ENCODE data around the gene NYNRIN. TPM values are rescaled to one million over a fixed set of nuclear protein-coding genes. Genes with fewer than 3 reads are reported as not detected.

The NYNRIN gene
- total and polyA plus RNA-seq, 2 experiments from 2014 or later = 3.1 to 20.0 TPM

- Histone ChIP-seq H3F3A (replicated peaks; ENCODE audit: low read depth) (peaks cover 7% of the 10 kb centered on the region), H3K4me2 (no peak overlapping the region), H3K4me3 (no peak overlapping the region), H3K4me1 (ENCODE audit: insufficient read depth) (peaks cover 12% of the 10 kb centered on the region), H3K79me2 (replicated peaks; ENCODE audit: insufficient read depth) (no peaks in the 10 kb centered on the region), H3K36me3 (ENCODE audit: insufficient read depth) (no peaks in the 10 kb centered on the region), H4K20me1 (replicated peaks; ENCODE audit: insufficient read depth) (no peaks in the 10 kb centered on the region; the same call in 1 of the 2 replicates), H3K9me2 (ENCODE audit: insufficient read depth) (no peaks in the 10 kb centered on the region), H2AFZ (no peak overlapping the region), H3K27me3 (ENCODE audit: insufficient read depth) (0 out of 2 replicates have a peak, but pooled peaks cover 5% of the 10 kb centered on the region), H3K27ac (ENCODE audit: low read depth) (no peak overlapping the region)
- H3K4me1 Mint-ChIP-seq = peaks cover 15% of the 10 kb centered on the region; the same call in 2 of the 3 replicates
- no peak overlapping the region for H3K4me3 Mint-ChIP-seq
- peaks cover 17% of the 10 kb centered on the region for H3K27me3 Mint-ChIP-seq (ENCODE audit: insufficient read depth, low read depth, poor library complexity)
- H3K27ac Mint-ChIP-seq = no peak overlapping the region
- peaks cover 33% of the 10 kb centered on the region for H3K36me3 Mint-ChIP-seq (ENCODE audit: low read depth)
- no peak for ATAC-seq
- H3K9me3 Mint-ChIP-seq = no peaks in the 10 kb centered on the region
- DNase-seq (ENCODE audit: low spot score) = no peak
- no peak for TF ChIP-seq ETS1 (IDR thresholded peaks at IDR 0.05)
- TF ChIP-seq REST (IDR thresholded peaks at IDR 0.05; ENCODE audit: unreplicated experiment) = no peak
Measured at GRCh38 chr14:24435192-24435810, 36.5 kb downstream of the NYNRIN start.

GRCh38 chr14:24435998-24436354 lies 37.2 kb downstream of the NYNRIN start:
- no peak overlapping the region for H3K4me2 ChIP-seq
- no peaks in the 10 kb centered on the region; the same call in 1 of the 2 replicates for H4K20me1 ChIP-seq (replicated peaks; ENCODE audit: insufficient read depth)
- peaks cover 16% of the 10 kb centered on the region for H3K27me3 Mint-ChIP-seq (ENCODE audit: insufficient read depth, low read depth, poor library complexity)
- H3K4me3 ChIP-seq = no peak overlapping the region
- H3F3A ChIP-seq (replicated peaks; ENCODE audit: low read depth) = peaks cover 6% of the 10 kb centered on the region
- ATAC-seq (no peak), DNase-seq (ENCODE audit: low spot score) (no peak)
- 0 out of 2 replicates have a peak, but pooled peaks cover 3% of the 10 kb centered on the region for H3K79me2 ChIP-seq (replicated peaks; ENCODE audit: insufficient read depth)
- H3K4me3 Mint-ChIP-seq = no peak overlapping the region
- peaks cover 5% of the 10 kb centered on the region for H3K4me1 ChIP-seq (ENCODE audit: insufficient read depth)
- no peaks in the 10 kb centered on the region for H3K27me3 ChIP-seq (ENCODE audit: insufficient read depth)
- H3K36me3 ChIP-seq (ENCODE audit: insufficient read depth) = peaks cover 3% of the 10 kb centered on the region; the same call in 1 of the 2 replicates
- no peaks in the 10 kb centered on the region for H3K9me2 ChIP-seq (ENCODE audit: insufficient read depth)
- no peaks in the 10 kb centered on the region for H3K9me3 Mint-ChIP-seq
- H3K4me1 Mint-ChIP-seq = peaks cover 14% of the 10 kb centered on the region; the same call in 2 of the 3 replicates
- no peak overlapping the region for H3K27ac ChIP-seq (ENCODE audit: low read depth)
- peaks cover 39% of the 10 kb centered on the region for H3K36me3 Mint-ChIP-seq (ENCODE audit: low read depth)
- no peak overlapping the region for H2AFZ ChIP-seq
- no peak overlapping the region for H3K27ac Mint-ChIP-seq
- TF ChIP-seq ZNF331 (CRISPR knock-in tag; IDR thresholded peaks at IDR 0.05; ENCODE audit: low read depth) (no peak), STAT1 (IDR thresholded peaks at IDR 0.05; ENCODE audit: unreplicated experiment) (no peak), CTCF (conservative IDR thresholded peaks at IDR 0.05; ENCODE audit: low read depth in 2 of 2) (no peak), ZNF462 (CRISPR knock-in tag; IDR thresholded peaks at IDR 0.05) (no peak), NANOG (IDR thresholded peaks at IDR 0.05; ENCODE audit: borderline replicate concordance) (no peak), ZNF114 (CRISPR knock-in tag; IDR thresholded peaks at IDR 0.05) (no peak), POLR2AphosphoS5 (IDR thresholded peaks at IDR 0.05; ENCODE audit: low read depth) (no peak)

Measured in GM23338 (cell line).